DOHH2 (cell line): ENCODE data around the gene TM9SF4.
A peak's percentile ranks its signal among the peaks of the same experiment; 100 is the strongest.

Experiments
- H3F3A ChIP-seq: fragments of 200-600 bp; sonication (generic), shearing (Covaris generic); 2 replicates; pipeline ENCODE4 v1.6.0; 2016; ENCODE audit warnings: antibody characterized with exemption, mild to moderate bottlenecking; ENCODE audit not compliant: control insufficient read depth, insufficient read depth
- H3K27ac ChIP-seq: fragments of 200-600 bp; sonication (generic); 2 replicates; pipeline ENCODE4 v1.5.1; 2014; ENCODE audit warnings: low read depth, mild to moderate bottlenecking, low read length, moderate library complexity
- H3K27me3 ChIP-seq: fragments of 200-600 bp; sonication (generic); 2 replicates; pipeline ENCODE4 v1.6.1; 2014; ENCODE audit warnings: mild to moderate bottlenecking, low read length, mixed read lengths; ENCODE audit not compliant: control insufficient read depth
- H3K36me3 ChIP-seq: fragments of 200-600 bp; sonication (generic); 2 replicates; pipeline ENCODE4 v1.6.1; 2014; ENCODE audit warnings: mild to moderate bottlenecking, low read length, moderate library complexity, mixed read lengths; ENCODE audit not compliant: control insufficient read depth
- H3K4me1 ChIP-seq: fragments of 200-600 bp; sonication (generic); 2 replicates; pipeline ENCODE4 v1.6.1; 2014; ENCODE audit warnings: mild to moderate bottlenecking, low read length, mixed read lengths; ENCODE audit not compliant: control insufficient read depth
- H3K4me2 ChIP-seq: fragments of 200-600 bp; sonication (generic); 2 replicates; pipeline ENCODE4 v1.6.0; 2014; ENCODE audit warnings: mild to moderate bottlenecking, low read length, moderate library complexity
- H3K4me3 ChIP-seq: fragments of 200-600 bp; sonication (generic); 2 replicates; pipeline ENCODE4 v1.5.1; 2014; ENCODE audit warnings: mild to moderate bottlenecking, low read length, mixed read lengths
- H3K79me2 ChIP-seq: fragments of 200-600 bp; sonication (generic); 2 replicates; pipeline ENCODE4 v1.6.1; 2014; ENCODE audit warnings: mild to moderate bottlenecking, low read length, mixed read lengths; ENCODE audit not compliant: control insufficient read depth
- H3K9me2 ChIP-seq: fragments of 200-600 bp; sonication (generic); replicated peaks from 2 replicates; pipeline ENCODE4 v1.6.1; 2014; ENCODE audit warnings: mild to moderate bottlenecking, low read length, mixed read lengths; ENCODE audit not compliant: control insufficient read depth
- H3K9me3 ChIP-seq: fragments of 200-600 bp; sonication (generic); 2 replicates; pipeline ENCODE4 v1.6.1; 2014; ENCODE audit warnings: antibody characterized with exemption, low read length, mixed read lengths; ENCODE audit not compliant: control insufficient read depth, insufficient read depth
- H4K20me1 ChIP-seq: fragments of 200-600 bp; sonication (generic); 2 replicates; pipeline ENCODE4 v1.6.0; 2014; ENCODE audit warnings: low read depth, mild to moderate bottlenecking, antibody characterized with exemption, low read length, moderate library complexity; ENCODE audit not compliant: control insufficient read depth, insufficient read depth
- CTCF ChIP-seq: fragments of 200-600 bp; sonication (generic); IDR thresholded peaks from one replicate; pipeline ENCODE4 v1.5.1; 2014; ENCODE audit warnings: antibody characterized with exemption, mild to moderate bottlenecking, low read depth, low read length; ENCODE audit not compliant: poor library complexity, severe bottlenecking
- EZH2phosphoT487 ChIP-seq: fragments of 200-600 bp; sonication (generic); IDR thresholded peaks from 2 replicates; pipeline ENCODE4 v1.6.1; 2017; ENCODE audit warnings: borderline replicate concordance, mild to moderate bottlenecking, antibody characterized with exemption, low read length, moderate library complexity, mixed read lengths

Gene TM9SF4

GRCh38 chr20:32071395-32072167 is 37.9 kb upstream of the TM9SF4 start:
- no peaks in the 10 kb centered on the region for H3K36me3 ChIP-seq
- H3K27me3 ChIP-seq, result no peaks in the 10 kb centered on the region

GRCh38 chr20:32072168-32072750 is 37.3 kb upstream of the TM9SF4 start:
- peaks cover 59% of the 10 kb centered on the region for H3K4me1 ChIP-seq
- no peaks in the 10 kb centered on the region for H3K27me3 ChIP-seq
- no peaks in the 10 kb centered on the region for H3K9me2 ChIP-seq
- H3K9me3 ChIP-seq, result no peaks in the 10 kb centered on the region
- H3F3A ChIP-seq, result peaks cover 29% of the 10 kb centered on the region
- no peaks in the 10 kb centered on the region for H3K79me2 ChIP-seq
- H4K20me1 ChIP-seq, result no peaks in the 10 kb centered on the region
- no peak overlapping the region for H3K4me3 ChIP-seq
- H3K4me2 ChIP-seq, result no peak overlapping the region
- H3K27ac ChIP-seq, result no peak overlapping the region
- no peak for TF ChIP-seq EZH2phosphoT487
- TF ChIP-seq CTCF, result no peak
- H3K36me3 ChIP-seq, result no peaks in the 10 kb centered on the region

More at GRCh38 chr20:32071395-32072167, 37.9 kb upstream of the TM9SF4 start:
- Histone ChIP-seq H3F3A (peaks cover 35% of the 10 kb centered on the region), H3K79me2 (no peaks in the 10 kb centered on the region), H3K4me1 (peaks cover 59% of the 10 kb centered on the region), H3K9me2 (no peaks in the 10 kb centered on the region), H3K4me3 (peak overlapping the region; percentile 42), H4K20me1 (no peaks in the 10 kb centered on the region), H3K4me2 (peak overlapping the region; percentile 85), H3K27ac (peak overlapping the region; percentile 53), H3K9me3 (no peaks in the 10 kb centered on the region)
- TF ChIP-seq EZH2phosphoT487 (no peak), CTCF (no peak)

DNA sequence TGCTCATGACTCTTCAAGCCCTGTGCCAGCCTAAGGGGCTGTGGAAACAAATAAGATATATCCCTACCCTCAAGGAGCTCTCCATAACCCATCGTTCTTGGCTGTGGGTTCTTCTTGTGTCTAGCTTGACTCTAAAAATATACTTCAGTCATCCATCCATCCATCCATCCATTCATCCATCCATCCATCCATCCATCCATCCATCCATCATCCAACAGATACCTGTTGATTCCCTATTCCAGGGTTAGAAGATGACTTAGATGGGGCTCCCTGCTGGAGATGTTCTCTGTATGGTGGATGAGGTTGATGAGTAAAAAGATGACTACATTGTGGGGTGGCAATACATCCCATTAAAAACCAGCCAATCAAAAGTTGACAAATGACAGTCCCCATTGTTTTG is 34.0 kb upstream of the TM9SF4 start:
- no peaks in the 10 kb centered on the region for H3K27me3 ChIP-seq
- H3K27ac ChIP-seq, result no peak overlapping the region
- no peaks in the 10 kb centered on the region for H3K9me3 ChIP-seq
- no peak overlapping the region for H3K4me3 ChIP-seq
- no peaks in the 10 kb centered on the region for H3K36me3 ChIP-seq
- no peaks in the 10 kb centered on the region for H3K79me2 ChIP-seq
- H3K9me2 ChIP-seq, result no peaks in the 10 kb centered on the region
- H3K4me2 ChIP-seq, result no peak overlapping the region
- peaks cover 47% of the 10 kb centered on the region for H3K4me1 ChIP-seq
- TF ChIP-seq CTCF, result no peak
- TF ChIP-seq EZH2phosphoT487, result no peak
- H3F3A ChIP-seq, result 0 out of 2 replicates have a peak, but pooled peaks cover 3% of the 10 kb centered on the region
- H4K20me1 ChIP-seq, result no peaks in the 10 kb centered on the region
